AG09319 (cell line): ENCODE measurements around the gene ZNF41.

Source experiments
- DNase-seq: peaks from one replicate; pipeline ENCODE4 v3.0.0-alpha.2; 2010; ENCODE audit warnings: low read depth; ENCODE audit errors: extremely low read depth
- CTCF ChIP-seq: IDR thresholded peaks from 2 replicates; pipeline ENCODE4 v1.5.1; 2011; ENCODE audit warnings: low read depth, mild to moderate bottlenecking, inconsistent platforms, low read length, moderate library complexity

Gene ZNF41

GRCh38 chrX:47483306-47484268 is 565 bp upstream of the ZNF41 start:
- no peak for TF ChIP-seq CTCF
- no peak for DNase-seq

DNA sequence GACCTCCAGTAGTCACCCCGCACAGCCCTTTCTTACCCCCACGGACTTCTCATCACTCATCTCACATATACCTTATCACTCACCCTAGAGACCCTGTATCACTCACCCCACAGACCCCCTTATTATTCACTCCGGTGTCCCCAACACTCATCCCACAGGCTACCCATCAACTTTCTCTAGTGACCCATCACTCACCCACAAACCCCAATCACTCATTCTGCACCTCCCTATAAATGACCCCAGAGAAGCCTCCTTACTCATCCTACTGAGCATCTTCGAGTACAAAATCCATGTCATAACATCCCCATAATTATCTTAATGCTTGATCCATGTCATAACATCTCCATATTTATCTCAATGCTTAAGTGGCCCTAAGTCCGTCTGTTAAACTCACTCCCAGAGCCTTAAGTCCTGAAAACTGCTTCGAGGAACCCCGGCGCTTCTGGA is 934 bp downstream of the ZNF41 start:
- no peak for DNase-seq
- no peak for TF ChIP-seq CTCF

DNA sequence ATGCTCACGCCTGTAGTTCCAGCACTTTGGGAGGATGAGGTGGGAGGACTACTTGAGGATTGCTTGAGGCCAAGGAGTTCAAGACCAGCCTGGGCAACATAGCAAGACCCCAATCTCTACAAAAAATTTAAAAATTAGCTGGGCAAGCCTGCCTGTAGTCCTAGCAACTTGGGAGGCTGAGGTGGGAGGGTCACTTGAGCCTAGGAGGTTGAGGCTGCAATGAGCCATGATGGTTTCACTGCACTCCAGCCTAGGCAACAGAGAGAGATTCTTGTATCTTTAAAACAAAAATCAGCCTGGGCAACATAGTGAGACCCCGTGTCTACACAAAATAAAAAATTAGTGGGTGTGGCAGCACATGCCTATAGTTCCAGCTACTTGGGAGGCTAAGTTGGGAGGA is 1.9 kb downstream of the ZNF41 start:
- no peak for DNase-seq
- no peak for TF ChIP-seq CTCF

GRCh38 chrX:47480576-47480975 is 2.4 kb downstream of the ZNF41 start:
- TF ChIP-seq CTCF = no peak
- DNase-seq = no peak

- no peak for TF ChIP-seq CTCF
- no peak for DNase-seq
Observed at GRCh38 chrX:47475476-47475875, 7.5 kb downstream of the ZNF41 start.

DNA sequence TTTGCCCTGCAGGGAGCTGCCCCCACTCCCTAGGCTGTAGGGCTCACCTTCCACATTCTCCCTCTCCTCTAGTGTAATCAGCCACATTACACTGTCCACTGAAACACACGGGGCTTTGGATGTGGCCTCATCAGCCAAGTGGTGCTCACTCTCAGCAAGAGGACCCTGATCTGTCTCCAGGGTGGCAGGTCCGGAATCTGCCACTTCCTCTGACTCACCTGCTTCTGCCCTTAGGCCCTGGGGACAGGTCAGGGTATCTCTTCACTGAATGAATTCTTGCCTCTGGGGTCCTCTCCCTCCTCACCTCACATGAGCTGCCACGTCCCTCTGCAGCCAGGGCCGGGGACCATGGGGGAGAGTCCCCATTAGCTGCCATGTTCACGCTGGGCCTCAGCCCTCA is 15.9 kb downstream of the ZNF41 start:
- DNase-seq = no peak
- TF ChIP-seq CTCF = no peak

DNA sequence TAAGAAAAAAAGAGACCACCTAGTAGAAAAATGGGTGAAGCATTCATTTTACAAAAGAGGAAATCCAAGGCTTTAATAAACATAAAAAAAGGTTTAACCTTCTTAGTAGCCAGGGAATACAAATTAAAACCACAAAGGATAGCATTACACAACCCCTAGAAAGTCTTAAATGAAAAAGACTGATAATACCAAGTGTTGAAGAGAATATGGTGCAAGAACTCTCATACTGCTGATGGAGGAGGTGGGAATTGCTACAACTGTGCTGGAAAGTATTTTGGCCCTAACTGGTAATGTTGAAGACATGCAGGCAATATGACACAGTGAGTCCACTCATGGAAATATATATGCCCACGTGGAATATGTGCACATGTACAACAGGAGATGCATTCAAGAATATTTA is 22.5 kb downstream of the ZNF41 start:
- no peak for TF ChIP-seq CTCF
- DNase-seq = no peak
